BE2C (cell line): Measurements from ENCODE around the gene SLC5A11.
"Not testable (repeated sequence)": the region's sequence is repeated elsewhere in the genome, so short reads cannot be mapped to it uniquely, and the experiment has no call there.

ENCODE experiments used
- DNase-seq: peaks from one replicate; pipeline ENCODE4 v3.0.0-alpha.2; 2020
- H3K27me3 ChIP-seq: fragments of 250-450 bp; sonication (Bioruptor Pico); 2 replicates; pipeline ENCODE4 v1.5.1; 2020; ENCODE audit warnings: mild to moderate bottlenecking
- H3K36me3 ChIP-seq: fragments of 250-450 bp; sonication (Bioruptor Pico); 2 replicates; pipeline ENCODE4 v1.5.1; 2020; ENCODE audit warnings: mild to moderate bottlenecking
- H3K4me1 ChIP-seq: fragments of 250-450 bp; sonication (Bioruptor Pico); 2 replicates; pipeline ENCODE4 v1.5.1; 2020
- H3K4me3 ChIP-seq: 2 replicates; pipeline ENCODE4 v1.5.1; 2011; ENCODE audit warnings: low read depth, low read length
- H3K9me3 ChIP-seq: fragments of 250-450 bp; sonication (Bioruptor Pico); 2 replicates; pipeline ENCODE4 v1.5.1; 2020
- CTCF ChIP-seq: IDR thresholded peaks from 2 replicates; pipeline ENCODE4 v1.5.1; 2012; ENCODE audit warnings: mild to moderate bottlenecking, low read depth, low read length

The SLC5A11 gene

GRCh38 chr16:24810951-24811843 lies 34.6 kb upstream of the SLC5A11 start:
- peaks cover 92% of the 10 kb centered on the region for H3K36me3 ChIP-seq

GRCh38 chr16:24812813-24813212 lies 33.0 kb upstream of the SLC5A11 start:
- H3K36me3 ChIP-seq = peaks cover 93% of the 10 kb centered on the region
- H3K4me3 ChIP-seq, H3K4me1 ChIP-seq, H3K27me3 ChIP-seq, H3K9me3 ChIP-seq, DNase-seq: not testable (repeated sequence)

More at GRCh38 chr16:24810951-24811843, 34.6 kb upstream of the SLC5A11 start:
- TF ChIP-seq CTCF = no peak
- no peak overlapping the region for H3K4me3 ChIP-seq
- H3K9me3 ChIP-seq = no peaks in the 10 kb centered on the region
- no peaks in the 10 kb centered on the region for H3K4me1 ChIP-seq
- no peaks in the 10 kb centered on the region for H3K27me3 ChIP-seq
- no peak for DNase-seq

- H3K27me3 ChIP-seq = no peaks in the 10 kb centered on the region
- no peak for TF ChIP-seq CTCF
- H3K36me3 ChIP-seq = peaks cover 81% of the 10 kb centered on the region
- H3K9me3 ChIP-seq = no peaks in the 10 kb centered on the region
- no peak for DNase-seq
- H3K4me1 ChIP-seq = no peaks in the 10 kb centered on the region
- no peak overlapping the region for H3K4me3 ChIP-seq
Measured at GRCh38 chr16:24815021-24815420, 30.7 kb upstream of the SLC5A11 start.

- no peaks in the 10 kb centered on the region for H3K9me3 ChIP-seq
- no peak for TF ChIP-seq CTCF
- no peak overlapping the region for H3K4me3 ChIP-seq
- H3K36me3 ChIP-seq = peaks cover 82% of the 10 kb centered on the region
- no peak for DNase-seq
- no peaks in the 10 kb centered on the region for H3K27me3 ChIP-seq
- no peaks in the 10 kb centered on the region for H3K4me1 ChIP-seq
Measured at GRCh38 chr16:24816688-24817087, 29.1 kb upstream of the SLC5A11 start.

DNA sequence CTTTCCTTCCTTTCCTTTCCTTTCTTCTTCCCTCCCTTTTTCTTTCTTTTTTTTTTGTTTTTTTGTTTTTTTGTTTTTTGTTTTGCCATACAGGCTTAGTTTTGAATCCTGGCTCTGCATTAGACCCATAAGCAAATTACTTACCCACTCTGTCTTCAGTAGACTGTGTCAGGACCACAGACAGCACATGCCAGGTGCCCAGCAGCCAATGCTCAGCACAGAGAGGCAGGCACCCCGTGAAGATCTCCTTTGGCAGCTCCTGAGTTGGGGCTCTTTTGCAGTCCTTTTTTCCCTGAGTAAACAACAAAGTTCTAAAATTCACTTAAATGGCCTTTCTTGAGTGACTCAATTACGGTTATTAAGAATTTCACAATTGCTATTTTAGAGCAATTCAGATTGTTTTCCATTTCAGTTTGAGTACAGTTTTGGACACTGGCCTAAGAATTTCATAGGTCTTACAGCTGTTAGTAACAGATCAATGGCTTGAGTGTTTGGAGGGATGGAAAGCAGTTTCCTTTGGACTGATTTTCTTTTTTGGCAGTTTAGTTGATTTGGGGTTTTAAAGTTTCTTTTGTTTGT lies 26.2 kb upstream of the SLC5A11 start:
- Histone ChIP-seq H3K9me3 (no peaks in the 10 kb centered on the region), H3K27me3 (no peaks in the 10 kb centered on the region), H3K4me3 (no peak overlapping the region), H3K36me3 (peaks cover 78% of the 10 kb centered on the region), H3K4me1 (no peaks in the 10 kb centered on the region)
- DNase-seq = no peak
- no peak for TF ChIP-seq CTCF

DNA sequence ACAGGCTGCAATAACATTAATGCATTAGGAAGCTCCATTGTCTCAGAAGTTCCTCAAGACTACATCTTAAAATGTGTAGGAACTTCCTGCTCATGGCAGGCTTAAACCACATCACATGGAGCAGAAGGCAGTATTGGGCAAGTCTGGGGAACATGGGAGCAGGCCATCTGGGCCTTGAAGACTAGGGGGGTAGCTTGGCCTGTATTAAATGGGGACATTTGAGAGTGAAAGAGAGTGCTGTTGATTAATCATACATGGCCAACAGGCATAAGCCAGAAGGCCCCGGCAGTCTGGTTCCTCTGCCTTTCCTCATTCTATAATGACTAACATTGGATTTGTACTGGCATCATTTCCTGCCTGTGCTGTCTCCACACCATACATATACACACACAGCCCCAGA lies 25.2 kb upstream of the SLC5A11 start:
- peaks cover 69% of the 10 kb centered on the region for H3K36me3 ChIP-seq
- no peak overlapping the region for H3K4me3 ChIP-seq
- H3K9me3 ChIP-seq = no peaks in the 10 kb centered on the region
- no peak for TF ChIP-seq CTCF
- no peaks in the 10 kb centered on the region for H3K4me1 ChIP-seq
- DNase-seq = no peak
- H3K27me3 ChIP-seq = no peaks in the 10 kb centered on the region
